Stimulated activated CD8-positive, alpha-beta memory T cell treated with anti-CD3 and anti-CD28 coated beads, Interleukin-15, amount 100 ng/mL, for 4 hours (primary cell): ENCODE measurements around the gene TRPC6.
"Not testable (repeated sequence)": the region's sequence is repeated elsewhere in the genome, so short reads cannot be mapped to it uniquely, and the experiment has no call there.

Experiments
- DNase-seq, 2 donors: peaks; one replicate each; pipeline ENCODE4 v3.0.0-alpha.2; 2020; ENCODE audit warnings: low read depth in 2 of 2

Gene TRPC6

GRCh38 chr11:101448881-101449442 lies 134.8 kb downstream of the TRPC6 start:
- no peak for DNase-seq

GRCh38 chr11:101446726-101447125 lies 137.1 kb downstream of the TRPC6 start:
- DNase-seq: no peak

GRCh38 chr11:101446238-101446637 lies 137.6 kb downstream of the TRPC6 start:
- no peak for DNase-seq

GRCh38 chr11:101445761-101446160 lies 138.0 kb downstream of the TRPC6 start:
- DNase-seq: no peak

GRCh38 chr11:101444851-101445250 lies 139.0 kb downstream of the TRPC6 start:
- DNase-seq: no peak

- no peak for DNase-seq
These were observed 139.6 kb downstream of the TRPC6 start for GRCh38 chr11:101444164-101444563.

GRCh38 chr11:101442936-101443521 lies 140.8 kb downstream of the TRPC6 start:
- DNase-seq: no peak

- DNase-seq: no peak
These were observed 141.6 kb downstream of the TRPC6 start for GRCh38 chr11:101442171-101442570.

GRCh38 chr11:101441747-101442146 lies 142.1 kb downstream of the TRPC6 start:
- DNase-seq: no peak

GRCh38 chr11:101439488-101439887 lies 144.3 kb downstream of the TRPC6 start:
- DNase-seq: no peak

GRCh38 chr11:101438708-101439107 lies 145.1 kb downstream of the TRPC6 start:
- not testable (repeated sequence) for DNase-seq

- DNase-seq: no peak
These were observed 145.7 kb downstream of the TRPC6 start for GRCh38 chr11:101438126-101438525.

GRCh38 chr11:101436511-101437142 lies 147.2 kb downstream of the TRPC6 start:
- no peak for DNase-seq

- no peak for DNase-seq
These were observed 148.3 kb downstream of the TRPC6 start for GRCh38 chr11:101435408-101435973.

- no peak for DNase-seq
These were observed 149.7 kb downstream of the TRPC6 start for GRCh38 chr11:101434026-101434643.

GRCh38 chr11:101433151-101433550 lies 150.7 kb downstream of the TRPC6 start:
- DNase-seq: no peak

- no peak for DNase-seq
These were observed 153.9 kb downstream of the TRPC6 start for GRCh38 chr11:101429703-101430540.

GRCh38 chr11:101428918-101429317 lies 154.9 kb downstream of the TRPC6 start:
- no peak for DNase-seq

- DNase-seq: no peak
These were observed 176.5 kb downstream of the TRPC6 start for GRCh38 chr11:101407324-101407723.
